Breast epithelium (tissue), 3 donors: Measurements from ENCODE around the gene SCML1.

Experiments used
- POLR2AphosphoS5 ChIP-seq, 3 donors: sonication (generic); formaldehyde crosslinking; IDR thresholded peaks; one replicate each; pipeline ENCODE4 v1.6.1; 2017; ENCODE audit warnings: antibody characterized with exemption in 3 of 3
- TF ChIP-seq, protein P1 (sequence below), 3 donors: fragments of 450-650 bp; IDR thresholded peaks; one replicate each; pipeline ENCODE4 v1.5.1; 2016 to 2017; ENCODE audit warnings: antibody characterized with exemption in 3 of 3, mild to moderate bottlenecking in 3 of 3, moderate library complexity in 3 of 3

DNA sequence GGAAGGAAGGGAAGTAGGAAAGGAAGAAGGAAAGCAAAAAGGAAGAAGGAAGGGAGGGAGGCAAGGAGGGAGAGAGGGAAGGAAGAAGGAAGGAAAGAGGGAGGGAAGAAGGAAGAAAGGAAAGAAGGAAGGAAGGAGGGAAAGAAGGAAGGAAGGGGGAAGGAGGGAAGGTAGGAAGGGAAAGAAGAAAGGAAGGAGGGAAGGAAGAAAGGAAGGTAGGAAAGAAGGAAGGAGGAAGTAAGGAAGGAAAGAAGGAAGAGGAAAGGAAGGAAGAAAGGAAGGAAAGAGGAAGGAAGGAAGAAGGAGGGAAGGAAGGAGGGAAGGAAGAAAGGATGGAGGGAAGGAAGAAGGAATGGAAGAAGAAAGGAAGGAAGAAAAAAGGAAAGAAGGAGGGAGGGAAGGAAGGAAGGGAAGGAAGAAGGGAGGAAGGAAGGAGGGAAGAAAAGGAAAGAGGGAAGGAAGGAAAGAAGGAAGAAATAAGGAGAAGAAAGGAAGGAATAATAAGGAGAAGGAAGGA is 18.6 kb upstream of the SCML1 start:
- TF ChIP-seq, protein P1, sequence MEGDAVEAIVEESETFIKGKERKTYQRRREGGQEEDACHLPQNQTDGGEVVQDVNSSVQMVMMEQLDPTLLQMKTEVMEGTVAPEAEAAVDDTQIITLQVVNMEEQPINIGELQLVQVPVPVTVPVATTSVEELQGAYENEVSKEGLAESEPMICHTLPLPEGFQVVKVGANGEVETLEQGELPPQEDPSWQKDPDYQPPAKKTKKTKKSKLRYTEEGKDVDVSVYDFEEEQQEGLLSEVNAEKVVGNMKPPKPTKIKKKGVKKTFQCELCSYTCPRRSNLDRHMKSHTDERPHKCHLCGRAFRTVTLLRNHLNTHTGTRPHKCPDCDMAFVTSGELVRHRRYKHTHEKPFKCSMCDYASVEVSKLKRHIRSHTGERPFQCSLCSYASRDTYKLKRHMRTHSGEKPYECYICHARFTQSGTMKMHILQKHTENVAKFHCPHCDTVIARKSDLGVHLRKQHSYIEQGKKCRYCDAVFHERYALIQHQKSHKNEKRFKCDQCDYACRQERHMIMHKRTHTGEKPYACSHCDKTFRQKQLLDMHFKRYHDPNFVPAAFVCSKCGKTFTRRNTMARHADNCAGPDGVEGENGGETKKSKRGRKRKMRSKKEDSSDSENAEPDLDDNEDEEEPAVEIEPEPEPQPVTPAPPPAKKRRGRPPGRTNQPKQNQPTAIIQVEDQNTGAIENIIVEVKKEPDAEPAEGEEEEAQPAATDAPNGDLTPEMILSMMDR (IDR thresholded peaks at IDR 0.05) = no peak
- no peak for TF ChIP-seq POLR2AphosphoS5 (IDR thresholded peaks at IDR 0.05)
